Osteocyte (in vitro differentiated cells): Measurements from ENCODE around the gene NOL8. TPM values are rescaled to one million over a fixed set of nuclear protein-coding genes. Genes with fewer than 3 reads are reported as not detected.

Experiments
- DNase-seq: peaks from one replicate; pipeline ENCODE4 v3.0.0; 2021; ENCODE audit warnings: mixed read lengths; ENCODE audit not compliant: unreplicated experiment; ENCODE audit errors: extremely low spot score
- H3K27ac Mint-ChIP-seq: one replicate; pipeline ENCODE4 v1.8.0; 2021; ENCODE audit warnings: mild to moderate bottlenecking, mixed read lengths; ENCODE audit not compliant: unreplicated experiment
- H3K27me3 Mint-ChIP-seq: one replicate; pipeline ENCODE4 v1.8.0; 2021; ENCODE audit warnings: mixed read lengths; ENCODE audit not compliant: unreplicated experiment
- H3K36me3 Mint-ChIP-seq: one replicate; pipeline ENCODE4 v1.8.0; 2021; ENCODE audit warnings: mixed read lengths; ENCODE audit not compliant: unreplicated experiment
- H3K4me1 Mint-ChIP-seq: one replicate; pipeline ENCODE4 v1.8.0; 2021; ENCODE audit warnings: mixed read lengths; ENCODE audit not compliant: unreplicated experiment
- H3K4me3 Mint-ChIP-seq: one replicate; pipeline ENCODE4 v1.8.0; 2021; ENCODE audit warnings: mild to moderate bottlenecking, moderate library complexity, mixed read lengths; ENCODE audit not compliant: unreplicated experiment
- H3K9me3 Mint-ChIP-seq: one replicate; pipeline ENCODE4 v1.8.0; 2021; ENCODE audit warnings: mixed read lengths; ENCODE audit not compliant: unreplicated experiment
- total RNA-seq: library from RNA; stranded (reverse); gene quantifications from 2 replicates; pipeline ENCODE4 v1.2.1, GENCODE V29; 2021
- TF ChIP-seq, protein P1 (sequence below): fragments of 200-600 bp; sonication (generic); IDR thresholded peaks from 2 replicates; pipeline ENCODE4 v1.5.0; 2021; ENCODE audit warnings: antibody characterized with exemption, mild to moderate bottlenecking, moderate library complexity

The NOL8 gene
- total RNA-seq, 1 donor from 2014 or later: 37.2 TPM

DNA sequence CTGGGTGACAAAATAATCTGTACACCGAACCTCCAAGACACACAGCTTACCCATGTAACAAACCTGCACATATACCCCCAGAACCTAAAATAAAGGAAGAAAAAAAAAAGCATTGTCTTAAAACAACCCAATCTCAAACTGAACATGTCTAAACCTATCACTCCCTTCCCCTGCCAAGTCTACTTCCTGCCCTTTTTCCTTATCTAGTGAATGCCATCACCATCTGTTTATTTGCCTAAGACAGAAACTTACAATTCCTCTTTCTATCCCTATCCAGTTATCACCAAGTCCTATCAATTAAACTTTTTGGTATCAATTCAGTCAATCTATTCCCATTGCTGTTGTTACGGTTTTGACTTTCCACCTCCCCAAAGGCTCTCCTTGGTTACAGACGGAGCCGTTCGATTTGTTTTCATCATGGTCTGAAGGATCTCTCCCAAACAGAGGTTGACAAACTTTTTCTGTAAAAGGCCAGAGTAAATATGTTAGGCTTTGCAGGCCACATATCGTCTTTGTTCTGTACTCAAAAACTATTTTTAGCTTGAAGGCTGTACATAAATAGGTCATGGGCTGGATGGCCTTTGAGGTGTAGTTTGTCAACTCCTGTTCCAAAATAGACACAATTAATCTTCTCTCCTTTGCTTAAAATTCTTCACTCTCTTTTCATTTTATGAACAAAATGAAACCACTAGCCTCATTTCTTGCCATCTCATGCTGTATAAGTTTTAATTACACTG, 12.1 kb downstream of the NOL8 start:
- Mint-ChIP-seq H3K9me3 (no peaks in the 10 kb centered on the region), H3K4me1 (peaks cover 8% of the 10 kb centered on the region), H3K4me3 (no peak overlapping the region), H3K27ac (no peak overlapping the region), H3K36me3 (peaks cover 51% of the 10 kb centered on the region), H3K27me3 (no peaks in the 10 kb centered on the region)
- no peak for DNase-seq
- TF ChIP-seq, protein P1, sequence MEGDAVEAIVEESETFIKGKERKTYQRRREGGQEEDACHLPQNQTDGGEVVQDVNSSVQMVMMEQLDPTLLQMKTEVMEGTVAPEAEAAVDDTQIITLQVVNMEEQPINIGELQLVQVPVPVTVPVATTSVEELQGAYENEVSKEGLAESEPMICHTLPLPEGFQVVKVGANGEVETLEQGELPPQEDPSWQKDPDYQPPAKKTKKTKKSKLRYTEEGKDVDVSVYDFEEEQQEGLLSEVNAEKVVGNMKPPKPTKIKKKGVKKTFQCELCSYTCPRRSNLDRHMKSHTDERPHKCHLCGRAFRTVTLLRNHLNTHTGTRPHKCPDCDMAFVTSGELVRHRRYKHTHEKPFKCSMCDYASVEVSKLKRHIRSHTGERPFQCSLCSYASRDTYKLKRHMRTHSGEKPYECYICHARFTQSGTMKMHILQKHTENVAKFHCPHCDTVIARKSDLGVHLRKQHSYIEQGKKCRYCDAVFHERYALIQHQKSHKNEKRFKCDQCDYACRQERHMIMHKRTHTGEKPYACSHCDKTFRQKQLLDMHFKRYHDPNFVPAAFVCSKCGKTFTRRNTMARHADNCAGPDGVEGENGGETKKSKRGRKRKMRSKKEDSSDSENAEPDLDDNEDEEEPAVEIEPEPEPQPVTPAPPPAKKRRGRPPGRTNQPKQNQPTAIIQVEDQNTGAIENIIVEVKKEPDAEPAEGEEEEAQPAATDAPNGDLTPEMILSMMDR: no peak

DNA sequence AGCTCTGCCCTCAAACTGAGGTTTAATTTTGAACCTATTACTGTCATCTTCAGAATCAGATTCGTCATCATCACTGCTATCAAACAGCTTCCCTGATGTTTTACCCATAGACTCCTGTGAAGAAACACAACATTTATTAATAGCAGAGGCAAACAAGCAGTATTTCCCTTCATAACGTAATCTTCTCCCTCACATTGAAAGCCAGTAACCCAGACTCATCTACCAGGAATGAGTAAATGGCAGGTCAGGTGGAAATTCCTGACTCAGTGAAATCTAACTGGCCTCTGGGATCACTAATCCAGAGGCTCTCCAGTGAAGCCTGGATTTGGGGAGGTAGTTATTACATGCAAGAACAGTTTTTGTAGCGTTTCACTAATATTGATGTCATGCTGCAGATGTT, 14.6 kb downstream of the NOL8 start:
- H3K36me3 Mint-ChIP-seq: peaks cover 56% of the 10 kb centered on the region
- no peak for DNase-seq
- TF ChIP-seq, protein P1: no peak
- H3K4me1 Mint-ChIP-seq: peaks cover 8% of the 10 kb centered on the region
- H3K4me3 Mint-ChIP-seq: no peak overlapping the region
- H3K9me3 Mint-ChIP-seq: no peaks in the 10 kb centered on the region
- no peaks in the 10 kb centered on the region for H3K27me3 Mint-ChIP-seq
- H3K27ac Mint-ChIP-seq: no peak overlapping the region

DNA sequence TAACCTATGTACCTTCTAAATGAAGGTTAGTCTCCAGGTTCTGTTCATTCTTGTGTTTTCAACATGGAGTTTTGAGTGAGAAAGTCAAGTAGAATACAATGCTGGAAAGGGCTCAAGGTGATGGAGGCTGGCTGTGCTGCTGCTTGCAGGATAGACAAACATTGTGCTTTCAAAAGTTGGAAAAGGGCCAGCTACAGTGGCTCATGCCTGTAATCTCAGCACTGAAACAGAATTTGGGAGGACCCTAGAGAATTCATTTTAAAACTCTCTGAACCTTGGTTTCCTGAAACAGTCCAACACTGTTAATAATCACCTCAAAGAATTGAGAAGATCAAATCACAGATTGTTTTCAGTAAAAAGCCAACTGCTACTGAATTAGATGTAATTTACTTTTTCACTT, 16.3 kb downstream of the NOL8 start:
- TF ChIP-seq, protein P1: no peak
- Mint-ChIP-seq H3K36me3 (peaks cover 52% of the 10 kb centered on the region), H3K9me3 (no peaks in the 10 kb centered on the region), H3K4me1 (peaks cover 8% of the 10 kb centered on the region), H3K27ac (no peak overlapping the region), H3K27me3 (no peaks in the 10 kb centered on the region), H3K4me3 (no peak overlapping the region)
- DNase-seq: no peak

DNA sequence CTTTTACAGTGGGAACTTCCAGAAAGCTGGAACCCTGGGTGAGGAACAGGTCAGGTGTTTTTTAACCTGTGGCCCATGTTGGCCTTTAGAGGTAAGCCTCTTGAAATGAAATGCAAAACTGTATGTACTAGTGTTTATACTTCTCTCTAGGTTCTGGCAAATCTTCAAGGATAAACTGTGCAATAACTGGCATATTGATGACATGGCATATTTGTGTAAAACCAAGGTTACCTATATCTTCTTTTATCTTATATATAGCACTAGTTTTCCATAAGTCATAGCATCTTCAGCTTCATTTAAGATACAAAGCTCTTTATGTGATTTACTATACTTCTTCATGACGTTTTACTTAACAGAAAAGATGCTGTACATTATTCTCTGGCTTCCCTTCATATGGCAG, 24.2 kb downstream of the NOL8 start:
- Mint-ChIP-seq H3K36me3 (peaks cover 60% of the 10 kb centered on the region), H3K4me1 (no peaks in the 10 kb centered on the region), H3K4me3 (no peak overlapping the region), H3K27me3 (no peaks in the 10 kb centered on the region), H3K27ac (no peak overlapping the region), H3K9me3 (no peaks in the 10 kb centered on the region)
- TF ChIP-seq, protein P1: no peak
- DNase-seq: no peak

DNA sequence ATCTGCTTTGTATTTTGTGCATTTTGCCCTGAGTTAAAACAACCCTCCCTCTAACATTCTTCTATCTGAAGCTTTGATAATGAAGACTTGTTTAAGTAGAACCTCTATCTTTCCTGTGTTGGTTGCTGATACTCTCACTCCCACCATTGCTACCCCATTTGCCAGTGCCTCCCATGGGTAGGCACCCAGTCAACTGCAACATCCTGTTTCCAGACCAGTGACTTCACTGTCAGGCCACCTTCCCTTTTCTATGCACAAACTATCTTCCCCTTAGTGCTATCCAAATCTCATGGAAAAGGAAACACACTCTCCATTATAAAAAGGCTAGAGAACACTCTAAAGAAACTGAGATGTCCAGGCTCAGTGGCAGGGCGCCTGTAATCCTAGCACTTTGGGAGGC, 26.0 kb downstream of the NOL8 start:
- H3K27ac Mint-ChIP-seq: no peak overlapping the region
- no peaks in the 10 kb centered on the region for H3K27me3 Mint-ChIP-seq
- no peak overlapping the region for H3K4me3 Mint-ChIP-seq
- H3K36me3 Mint-ChIP-seq: peaks cover 53% of the 10 kb centered on the region
- peaks cover 12% of the 10 kb centered on the region for H3K4me1 Mint-ChIP-seq
- TF ChIP-seq, protein P1: no peak
- H3K9me3 Mint-ChIP-seq: no peaks in the 10 kb centered on the region
- no peak for DNase-seq
